GM18499 (cell line): ENCODE data around the gene MRPL37.
"Not testable (repeated sequence)": the region's sequence is repeated elsewhere in the genome, so short reads cannot be mapped to it uniquely, and the experiment has no call there.

Experiments used
- ATAC-seq: cut with Tn5 transposase; IDR thresholded peaks from one replicate; pipeline ENCODE4 v1.9.1; 2021; ENCODE audit warnings: moderate number of reproducible peaks; ENCODE audit not compliant: insufficient read depth, unreplicated experiment

MRPL37 gene

DNA sequence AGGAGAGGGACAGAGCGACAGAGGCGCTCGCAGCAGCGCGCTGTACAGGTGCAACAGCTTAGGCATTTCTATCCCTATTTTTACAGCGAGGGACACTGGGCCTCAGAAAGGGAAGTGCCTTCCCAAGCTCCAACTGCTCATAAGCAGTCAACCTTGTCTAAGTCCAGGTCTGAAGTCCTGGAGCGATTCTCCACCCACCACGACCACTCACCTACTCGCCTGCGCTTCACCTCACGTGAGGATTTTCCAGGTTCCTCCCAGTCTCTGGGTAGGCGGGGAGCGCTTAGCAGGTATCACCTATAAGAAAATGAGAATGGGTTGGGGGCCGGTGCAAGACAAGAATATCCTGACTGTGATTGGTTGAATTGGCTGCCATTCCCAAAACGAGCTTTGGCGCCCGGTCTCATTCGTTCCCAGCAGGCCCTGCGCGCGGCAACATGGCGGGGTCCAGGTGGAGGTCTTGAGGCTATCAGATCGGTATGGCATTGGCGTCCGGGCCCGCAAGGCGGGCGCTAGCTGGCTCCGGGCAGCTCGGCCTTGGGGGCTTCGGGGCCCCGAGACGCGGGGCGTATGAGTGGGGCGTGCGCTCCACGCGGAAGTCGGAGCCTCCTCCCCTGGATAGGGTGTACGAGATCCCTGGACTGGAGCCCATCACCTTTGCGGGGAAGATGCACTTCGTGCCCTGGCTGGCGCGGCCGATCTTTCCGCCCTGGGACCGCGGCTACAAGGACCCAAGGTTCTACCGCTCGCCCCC, at the start of gene MRPL37, which contains the start of gene CYB5RL:
TSS of gene MRPL37 (plus strand) at position 403 of the 754 bp plus-strand sequence. CDS start at position 480, 77 bp downstream.
TSS of gene CYB5RL (minus strand) at position 266 of the 754 bp plus-strand sequence. CDS start 4,414 bp downstream, outside the sequence.
- ATAC-seq: peak; percentile 83

DNA sequence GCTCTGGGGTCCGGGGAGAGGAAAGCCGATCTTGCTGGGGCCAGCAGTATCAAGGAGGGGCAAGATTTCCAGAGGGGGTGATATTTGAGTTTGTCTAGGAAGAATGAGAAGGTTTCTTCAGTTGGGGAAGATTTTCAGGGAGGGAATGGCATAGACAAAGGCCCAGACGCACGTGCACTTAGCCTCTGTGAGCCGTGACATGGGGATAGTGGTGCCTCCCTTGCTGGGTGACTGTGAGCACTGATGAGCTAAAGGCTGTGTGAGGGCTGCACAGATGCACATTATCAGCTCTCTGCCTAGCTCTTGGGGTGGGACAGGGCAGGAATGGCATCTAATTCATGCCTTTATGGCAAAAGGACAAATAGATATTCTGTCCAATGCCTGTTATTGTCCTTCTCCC, 49.0 kb upstream of the MRPL37 start:
- no peak for ATAC-seq

DNA sequence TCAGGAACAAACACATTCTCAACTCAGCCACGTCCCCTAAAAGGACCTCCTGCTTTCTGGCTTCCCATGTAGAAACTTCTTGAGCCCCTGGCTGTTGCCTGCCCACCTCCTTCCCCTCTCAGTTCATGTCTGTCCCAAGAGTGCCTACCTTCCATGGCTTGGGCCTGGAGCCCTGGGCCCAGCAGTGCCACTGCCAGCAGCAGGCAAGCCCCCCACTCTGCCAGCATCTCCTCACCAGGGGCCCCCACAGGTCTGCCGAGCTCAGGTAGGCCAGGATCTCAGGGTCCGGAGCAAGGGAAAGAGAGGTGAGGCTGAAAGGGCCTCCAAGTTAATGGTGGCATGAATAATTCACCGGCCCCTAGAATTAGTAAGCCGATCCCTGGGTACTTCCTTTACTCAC, 47.3 kb upstream of the MRPL37 start, which contains the start of gene CDCP2:
TSS of gene CDCP2 (minus strand) at position 305 of the 400 bp plus-strand sequence. CDS start at position 227, 78 bp downstream.
- ATAC-seq: no peak

DNA sequence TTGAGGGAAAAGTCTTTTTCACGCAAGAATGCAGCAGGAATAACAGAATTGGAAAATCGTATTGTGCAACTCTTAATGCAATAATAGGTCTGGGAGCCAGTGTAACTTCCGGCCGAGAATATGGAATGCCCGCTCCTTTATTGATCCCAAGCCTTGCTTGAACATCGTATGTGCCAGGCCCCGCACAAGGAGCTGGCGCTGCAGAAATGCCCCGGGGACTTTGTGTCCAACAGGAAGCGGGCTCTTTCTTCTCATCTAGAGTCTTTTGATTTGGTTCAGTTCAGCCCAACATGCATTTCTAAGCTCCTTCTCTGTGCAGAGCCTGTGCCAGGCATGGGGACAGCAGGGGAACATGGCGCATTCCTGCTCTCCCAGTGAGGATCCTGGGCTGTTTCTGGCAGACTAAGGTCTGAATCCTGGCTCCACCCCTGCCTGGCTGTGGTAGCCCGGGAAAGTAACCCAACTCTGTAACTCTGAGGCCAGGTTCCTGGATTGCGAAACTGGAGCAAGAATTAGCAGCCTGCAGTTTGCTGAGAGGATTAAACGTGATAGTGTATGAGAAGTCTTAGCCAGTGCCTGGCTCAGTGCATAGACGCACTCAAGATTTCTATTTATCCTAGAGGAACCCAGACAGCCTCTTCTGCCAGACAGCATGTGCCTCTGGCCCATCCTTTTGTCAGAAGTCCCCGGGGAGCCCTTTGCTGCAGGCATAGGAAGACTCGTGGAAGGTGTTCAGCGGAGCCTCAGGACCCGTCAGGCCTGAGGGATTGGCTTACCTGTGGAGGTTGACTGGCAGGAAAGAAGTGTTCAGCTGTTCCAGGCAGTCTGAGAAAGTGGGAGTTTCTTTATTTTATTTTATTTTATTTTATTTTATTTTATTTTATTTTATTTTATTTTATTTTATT, 46.2 kb upstream of the MRPL37 start:
- no peak for ATAC-seq

DNA sequence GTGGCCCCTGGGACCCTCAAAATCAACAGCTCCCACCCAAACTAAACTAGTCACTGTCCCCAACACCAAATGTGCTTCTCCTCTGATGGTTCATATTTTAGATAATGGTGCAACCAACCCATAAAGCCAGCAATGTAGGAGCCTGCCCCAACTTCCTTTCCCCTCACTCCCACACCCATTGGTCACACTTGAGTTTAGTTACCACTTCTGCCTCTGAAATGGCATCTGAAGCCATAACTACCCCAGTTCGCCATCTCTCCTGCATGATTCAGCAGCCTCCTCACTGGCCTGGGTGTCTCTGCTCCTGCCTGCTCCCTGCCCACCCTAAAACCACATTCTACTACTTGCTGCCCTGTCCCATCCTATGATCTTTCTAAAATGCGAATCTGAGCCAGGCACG, 43.8 kb upstream of the MRPL37 start:
- ATAC-seq: no peak

DNA sequence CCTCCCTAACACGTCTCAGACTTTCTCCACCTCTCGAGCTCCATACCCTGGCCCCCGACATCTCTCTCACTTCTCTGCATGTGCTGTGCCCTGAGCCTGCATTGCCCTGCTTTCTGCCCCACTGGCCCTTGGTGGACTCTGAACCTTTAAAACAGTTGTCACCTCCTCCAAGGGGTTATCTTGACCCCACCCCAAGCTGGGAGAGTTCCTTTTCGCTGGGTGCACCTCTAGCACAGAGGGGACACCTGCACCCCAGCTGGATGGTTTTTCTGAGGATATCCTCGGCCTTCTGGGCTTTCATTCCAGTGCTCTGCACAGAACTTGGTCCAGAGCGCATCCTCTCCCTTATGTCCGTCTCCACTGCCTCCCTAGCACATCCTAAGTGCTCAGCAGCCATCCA, 43.0 kb upstream of the MRPL37 start:
- no peak for ATAC-seq

DNA sequence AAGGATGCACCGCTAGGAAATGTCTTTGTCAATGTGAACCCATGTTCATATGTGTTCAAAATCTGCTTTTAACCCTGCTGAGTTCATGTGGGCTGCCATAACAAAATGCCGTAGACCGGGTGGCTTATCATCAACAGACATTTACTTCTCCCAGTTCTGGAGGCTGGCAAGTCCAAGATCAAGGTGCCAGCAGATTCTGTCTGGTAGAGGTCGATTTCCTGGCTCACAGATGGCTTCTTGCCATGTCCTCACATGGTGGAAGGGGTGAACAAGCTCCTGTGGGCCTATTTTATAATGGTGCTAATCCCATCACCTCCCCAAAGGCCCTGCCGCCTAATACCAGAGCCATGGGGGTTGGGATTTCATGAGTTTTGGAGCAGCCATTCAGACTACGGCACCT, 42.6 kb upstream of the MRPL37 start:
- no peak for ATAC-seq

DNA sequence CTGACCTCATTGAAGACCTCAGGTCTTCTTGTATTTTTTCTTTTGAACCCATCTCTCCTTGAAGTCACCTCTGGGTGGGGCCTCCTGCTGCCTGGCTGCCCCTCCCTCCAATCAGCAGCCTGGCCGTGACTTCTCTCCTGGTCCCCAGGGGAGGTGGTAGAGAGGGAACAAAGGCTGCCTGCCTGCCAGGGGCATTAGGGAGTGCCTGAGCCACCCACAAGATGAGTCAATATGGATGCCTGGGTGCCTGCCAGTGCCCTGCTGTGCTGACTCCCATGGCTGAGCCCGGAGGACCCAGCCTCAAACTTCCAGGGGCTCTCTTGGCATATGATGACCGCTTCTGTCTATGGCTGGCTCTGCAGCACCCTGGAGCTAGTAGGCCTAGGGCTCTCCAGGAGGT, 41.9 kb upstream of the MRPL37 start:
- no peak for ATAC-seq

DNA sequence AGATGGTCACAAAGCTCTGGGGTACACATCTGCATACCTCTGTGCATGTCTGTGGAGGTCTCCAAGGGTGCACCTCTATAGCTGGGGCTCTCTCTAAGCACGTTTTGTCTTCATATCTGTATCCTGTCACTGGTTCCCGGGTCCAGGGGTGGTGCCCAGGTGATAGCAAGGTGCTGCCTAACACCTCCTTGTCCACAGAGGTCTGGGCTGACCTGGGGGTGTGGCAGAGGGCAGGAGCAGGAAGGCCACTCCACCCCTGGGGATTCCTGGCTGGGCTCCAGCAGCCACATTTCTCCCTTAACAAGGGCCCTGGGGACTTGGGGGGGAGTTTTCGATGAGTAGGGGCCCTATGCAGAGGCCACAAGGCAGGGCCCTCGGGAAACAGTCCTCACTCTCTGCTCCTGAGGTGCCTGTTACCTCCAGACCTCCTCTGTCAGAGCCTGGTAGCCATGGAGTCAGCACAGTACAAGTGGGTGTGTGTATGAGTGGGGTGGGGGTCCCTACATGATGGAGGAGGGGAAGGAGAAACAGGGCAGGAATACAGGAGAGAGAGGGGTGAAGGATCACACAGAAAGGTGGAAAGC, 40.1 kb upstream of the MRPL37 start:
- ATAC-seq: no peak

DNA sequence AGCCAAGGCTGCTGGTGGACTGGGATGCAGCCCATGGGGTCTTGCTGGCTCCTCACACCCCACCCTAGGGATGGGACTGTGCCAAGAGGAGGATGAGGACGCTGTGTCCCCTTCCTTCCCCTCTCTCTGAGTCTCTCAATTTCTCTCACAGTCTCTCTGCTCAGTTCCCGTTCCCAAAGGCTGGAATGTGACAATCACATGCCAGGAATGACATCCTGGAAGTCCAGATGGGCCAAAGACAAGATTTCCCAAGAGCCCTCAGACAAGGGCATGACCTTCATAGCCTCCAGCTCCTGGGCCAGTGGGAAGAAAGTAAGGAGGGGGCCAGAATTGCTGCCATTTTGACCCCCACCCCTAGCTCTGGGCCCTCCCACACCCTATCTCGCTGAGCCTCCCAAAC, 39.6 kb upstream of the MRPL37 start:
- no peak for ATAC-seq

DNA sequence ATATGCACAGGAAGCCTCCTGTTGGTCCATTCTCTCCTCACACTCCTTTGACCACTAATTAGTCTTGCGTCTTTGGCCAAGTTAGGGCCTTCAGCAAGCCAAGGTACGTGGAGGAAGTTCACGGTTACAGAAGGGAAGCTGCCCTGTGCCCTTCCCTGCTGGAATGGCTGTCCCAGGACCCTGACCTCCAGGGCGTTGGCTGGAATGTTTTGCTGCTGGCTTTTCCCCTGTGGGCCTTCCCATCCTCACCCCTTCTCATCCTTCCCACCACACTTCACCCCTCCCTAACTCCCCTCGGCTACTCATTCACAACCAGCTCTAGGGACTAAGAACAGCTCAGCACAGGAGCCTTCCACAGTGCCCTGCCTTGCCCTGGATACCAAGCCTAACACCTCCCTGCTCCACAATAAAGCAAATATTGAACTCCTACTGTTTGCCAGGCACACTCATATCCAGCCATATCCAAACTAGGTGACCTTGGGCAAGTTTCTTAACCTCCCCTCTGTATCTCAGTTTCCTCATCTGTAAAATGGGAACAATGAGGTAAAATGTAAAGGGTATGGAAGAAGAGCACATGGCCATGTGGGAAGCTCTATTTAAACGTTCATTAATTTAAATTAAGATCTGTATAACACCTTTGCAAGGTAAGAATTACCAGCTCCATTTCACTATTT, 38.3 kb upstream of the MRPL37 start:
- no peak for ATAC-seq

DNA sequence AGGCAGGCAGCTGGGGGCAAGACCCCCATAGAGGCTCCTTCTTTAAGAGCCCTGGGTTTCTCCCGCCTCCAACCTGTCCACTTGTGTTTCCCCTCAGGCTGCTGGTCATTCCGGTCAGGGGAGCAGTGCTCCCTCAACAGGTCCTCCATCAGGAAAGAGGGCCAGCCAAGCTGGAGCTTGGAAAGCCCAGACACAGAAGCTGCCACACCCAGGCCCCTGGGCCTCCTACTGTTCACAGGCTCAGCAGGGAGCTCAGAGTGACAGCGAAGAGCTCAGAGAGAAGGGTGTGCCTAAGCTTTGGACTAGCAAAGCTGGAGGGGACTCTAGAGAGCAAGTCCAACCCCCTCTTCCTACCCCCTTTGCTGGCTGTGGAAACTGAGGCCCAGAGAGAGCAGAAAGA, 36.9 kb upstream of the MRPL37 start:
- no peak for ATAC-seq

DNA sequence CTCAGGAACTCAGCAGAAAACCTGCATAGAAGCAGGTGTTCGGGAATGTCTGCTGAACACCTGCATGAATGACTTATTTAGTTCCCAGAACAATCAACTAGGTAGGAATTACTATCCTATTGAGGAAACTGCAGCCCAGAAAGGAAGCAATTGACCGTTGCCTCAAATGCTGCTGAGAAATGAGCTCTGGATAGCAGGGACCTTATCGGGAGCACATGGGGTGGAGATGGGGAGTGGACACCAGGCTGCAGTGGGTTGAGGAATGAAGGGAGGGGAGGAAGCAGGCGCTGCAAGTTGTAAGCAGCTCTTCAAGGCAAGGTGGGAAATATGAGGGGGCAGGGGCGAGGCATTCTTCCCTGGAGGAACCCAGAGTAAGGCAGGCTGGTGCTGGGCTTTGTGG, 36.4 kb upstream of the MRPL37 start:
- ATAC-seq: no peak

DNA sequence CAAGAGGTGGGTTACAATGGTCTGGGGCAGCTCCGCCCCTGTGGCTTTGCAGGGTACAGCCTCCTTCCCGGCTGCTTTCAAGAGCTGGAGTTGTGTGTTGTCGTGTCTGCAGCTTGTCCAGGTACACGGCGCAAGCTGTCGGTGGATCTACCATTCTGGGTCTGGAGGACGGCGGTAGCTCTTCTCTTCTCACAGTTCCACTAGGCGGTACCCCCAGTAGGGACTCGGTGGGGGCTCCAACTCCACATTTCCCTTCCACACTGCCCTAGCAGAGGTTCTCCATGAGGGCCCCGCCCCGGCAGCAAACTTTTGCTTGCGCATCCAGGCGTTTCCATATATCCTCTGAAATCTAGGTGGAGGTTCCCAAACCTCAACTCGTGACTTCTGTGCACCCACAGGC, 34.8 kb upstream of the MRPL37 start:
- ATAC-seq: no peak

DNA sequence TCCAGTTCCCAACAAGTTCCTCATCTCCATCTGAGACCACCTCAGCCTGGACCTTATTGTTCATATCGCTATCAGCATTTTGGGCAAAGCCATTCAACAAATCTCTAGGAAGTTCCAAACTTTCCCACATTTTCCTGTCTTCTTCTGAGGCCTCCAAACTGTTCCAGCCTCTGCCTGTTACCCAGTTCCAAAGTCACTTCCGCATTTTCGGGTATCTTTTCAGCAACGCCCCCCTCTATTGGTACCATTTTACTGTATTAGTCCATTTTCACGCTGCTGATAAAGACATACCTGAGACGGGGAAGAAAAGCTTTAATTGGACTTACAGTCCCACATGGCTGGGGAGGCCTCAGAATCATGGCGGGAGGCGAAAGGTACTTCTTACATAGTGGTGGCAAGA, 33.6 kb upstream of the MRPL37 start:
- ATAC-seq: not testable (repeated sequence)

DNA sequence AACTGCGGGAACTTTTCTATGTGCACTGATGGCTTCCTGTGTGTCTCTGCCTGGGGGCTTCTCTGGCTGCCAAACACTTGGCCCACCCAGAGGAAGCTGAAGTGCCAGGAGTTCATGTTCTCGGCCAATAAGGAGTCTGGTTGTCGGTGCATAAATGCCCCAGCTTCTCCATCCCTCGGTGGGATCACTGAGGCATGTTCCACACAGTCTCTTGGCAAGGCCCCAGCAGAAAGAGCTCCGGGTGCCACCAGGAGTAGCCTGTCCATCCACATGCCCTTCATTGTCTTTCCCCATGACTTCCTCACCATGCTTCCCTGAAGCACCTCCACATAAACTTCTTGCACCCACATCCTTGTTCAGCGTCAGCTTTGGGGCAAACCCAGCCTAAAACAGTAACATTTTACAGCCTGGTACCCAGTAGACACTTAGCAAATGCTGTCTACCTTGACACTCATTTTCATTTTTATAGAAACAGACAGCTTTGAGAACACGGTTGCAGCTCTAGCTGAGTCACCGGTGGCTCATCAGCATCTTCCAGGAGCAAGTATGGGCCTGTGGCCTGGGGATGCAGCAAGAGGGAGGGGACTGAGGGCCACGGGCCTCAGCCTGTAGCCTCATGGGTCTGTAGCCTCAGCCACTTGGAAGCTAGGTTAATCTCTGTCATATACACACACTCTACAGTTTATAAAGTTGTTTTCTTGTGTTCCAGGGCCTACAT, 32.4 kb upstream of the MRPL37 start:
- ATAC-seq: no peak

DNA sequence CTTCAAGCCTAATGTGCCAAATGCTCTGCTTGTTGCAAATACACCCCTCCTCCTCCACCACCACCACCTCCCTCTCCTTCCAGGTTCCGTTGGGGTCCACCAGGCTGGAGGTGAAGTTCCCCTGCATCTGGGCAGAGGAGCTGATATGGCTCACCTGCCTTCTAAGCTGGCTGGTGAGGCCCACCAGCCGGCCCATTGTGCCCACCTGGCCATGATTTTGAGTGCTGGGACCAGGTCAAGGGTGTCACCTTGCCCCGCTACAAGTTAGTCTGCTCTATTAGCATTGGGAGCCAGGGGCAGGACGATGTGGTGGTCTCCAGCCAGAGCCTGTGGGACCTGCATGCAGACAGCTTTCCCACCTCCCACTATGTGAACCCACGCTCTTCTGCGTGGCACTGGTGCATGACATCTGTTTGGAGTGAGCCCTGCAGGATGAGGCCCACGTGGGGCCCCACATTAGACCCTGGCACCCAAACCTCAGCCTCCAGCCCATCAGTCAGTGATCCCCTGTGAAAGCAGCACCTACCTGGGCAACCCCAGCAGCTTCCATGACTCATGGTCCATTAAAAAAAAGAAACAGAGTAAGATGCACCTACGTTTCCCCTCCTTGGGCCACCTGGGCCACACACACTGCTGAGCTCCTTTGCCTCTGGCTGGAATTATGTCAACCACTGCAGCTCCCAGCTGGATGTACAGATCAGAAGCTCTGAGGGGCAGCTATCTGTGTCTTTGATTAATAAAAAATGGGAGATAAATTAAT, 31.6 kb upstream of the MRPL37 start:
- ATAC-seq: no peak

DNA sequence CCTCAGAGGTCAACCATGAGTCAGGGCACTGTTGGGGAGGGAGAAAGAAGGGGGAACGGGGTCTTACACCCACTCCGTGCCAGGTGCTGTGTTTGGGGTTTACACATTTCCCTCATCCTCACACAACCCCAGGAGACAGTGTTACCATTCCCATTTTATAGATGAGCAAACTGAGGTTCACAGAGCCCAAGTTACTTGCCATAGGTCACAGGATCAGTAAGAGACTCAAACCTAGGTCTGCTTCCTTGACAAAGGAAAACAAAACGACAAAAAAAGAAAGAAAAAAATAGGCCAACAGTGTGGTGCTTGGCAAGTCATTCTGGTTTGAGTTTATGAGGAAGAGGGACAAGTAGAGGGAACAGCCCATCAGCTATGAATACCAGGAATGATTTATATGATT, 30.9 kb upstream of the MRPL37 start:
- no peak for ATAC-seq

DNA sequence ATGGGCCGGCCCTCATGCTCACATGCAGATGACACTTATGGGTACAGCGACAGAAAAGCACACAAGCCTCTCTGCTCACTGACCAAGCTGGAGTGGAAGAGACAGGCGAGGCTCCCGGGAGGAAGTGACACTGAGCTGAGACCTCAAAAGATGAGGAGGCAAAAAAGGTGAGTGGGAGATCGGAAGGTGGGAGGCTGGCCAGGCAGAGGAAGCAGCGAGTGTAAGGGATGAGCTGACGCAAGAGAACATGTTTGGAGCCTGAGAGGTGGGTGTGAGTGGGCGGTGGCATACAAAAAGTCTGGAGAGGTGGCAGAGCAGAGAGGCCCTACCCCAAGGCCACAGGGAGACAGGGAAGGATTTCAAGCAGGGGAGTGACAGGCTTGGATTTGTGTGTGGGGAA, 29.0 kb upstream of the MRPL37 start:
- ATAC-seq: no peak
